Type B pancreatic cell (in vitro differentiated cells): ENCODE results near the gene TTC12. TPM values are rescaled to one million over a fixed set of nuclear protein-coding genes. Genes with fewer than 3 reads are reported as not detected.

Experiments used
- DNase-seq: peaks from one replicate; pipeline ENCODE4 v3.0.0; 2021; ENCODE audit warnings: mixed read lengths; ENCODE audit not compliant: unreplicated experiment; ENCODE audit errors: extremely low spot score
- H3K27ac Mint-ChIP-seq: 2 replicates; pipeline ENCODE4 v1.8.0; 2021; ENCODE audit warnings: mild to moderate bottlenecking, mixed read lengths
- H3K27me3 Mint-ChIP-seq: 2 replicates; pipeline ENCODE4 v1.8.0; 2021; ENCODE audit warnings: mixed read lengths
- H3K36me3 Mint-ChIP-seq: 2 replicates; pipeline ENCODE4 v1.8.0; 2021; ENCODE audit warnings: mixed read lengths
- H3K4me1 Mint-ChIP-seq: one replicate; pipeline ENCODE4 v1.8.0; 2021; ENCODE audit warnings: mixed read lengths; ENCODE audit not compliant: unreplicated experiment
- H3K4me3 Mint-ChIP-seq: 2 replicates; pipeline ENCODE4 v1.8.0; 2021; ENCODE audit warnings: mild to moderate bottlenecking, mixed read lengths
- H3K9me3 Mint-ChIP-seq: 2 replicates; pipeline ENCODE4 v1.8.0; 2021; ENCODE audit warnings: mixed read lengths
- CTCF ChIP-seq: fragments of 200-600 bp; sonication (generic); conservative IDR thresholded peaks from 2 replicates; pipeline ENCODE4 v1.5.0; 2021; ENCODE audit warnings: antibody characterized with exemption, mild to moderate bottlenecking
- total RNA-seq: library from RNA; stranded (reverse); gene quantifications from 2 replicates; pipeline ENCODE4 v1.2.1, GENCODE V29; 2021; ENCODE audit warnings: low replicate concordance

Gene TTC12
- total RNA-seq, 1 donor from 2014 or later = 27.6 TPM

GRCh38 chr11:113317339-113317738 is 3.0 kb downstream of the TTC12 start:
- H3K9me3 Mint-ChIP-seq = peaks cover 15% of the 10 kb centered on the region

GRCh38 chr11:113319085-113319484 is 4.7 kb downstream of the TTC12 start:
- no peak for DNase-seq
- peaks cover 16% of the 10 kb centered on the region for H3K4me1 Mint-ChIP-seq
- H3K36me3 Mint-ChIP-seq = peaks cover 43% of the 10 kb centered on the region
- H3K9me3 Mint-ChIP-seq = peaks cover 15% of the 10 kb centered on the region
- H3K27ac Mint-ChIP-seq = no peak overlapping the region
- TF ChIP-seq CTCF = no peak
- no peaks in the 10 kb centered on the region for H3K27me3 Mint-ChIP-seq
- no peak overlapping the region for H3K4me3 Mint-ChIP-seq

More at GRCh38 chr11:113317339-113317738, 3.0 kb downstream of the TTC12 start:
- no peak for DNase-seq
- no peak for TF ChIP-seq CTCF
- H3K36me3 Mint-ChIP-seq = peaks cover 34% of the 10 kb centered on the region
- peak overlapping the region; percentile 1 for H3K27ac Mint-ChIP-seq
- peaks cover 27% of the 10 kb centered on the region for H3K4me1 Mint-ChIP-seq
- H3K27me3 Mint-ChIP-seq = no peaks in the 10 kb centered on the region
- peak overlapping the region; percentile 60 for H3K4me3 Mint-ChIP-seq

GRCh38 chr11:113322158-113322557 is 7.8 kb downstream of the TTC12 start:
- no peak for DNase-seq
- Mint-ChIP-seq H3K9me3 (peaks cover 15% of the 10 kb centered on the region), H3K27ac (no peak overlapping the region), H3K4me3 (no peak overlapping the region), H3K27me3 (no peaks in the 10 kb centered on the region), H3K4me1 (peaks cover 7% of the 10 kb centered on the region), H3K36me3 (peaks cover 54% of the 10 kb centered on the region)
- no peak for TF ChIP-seq CTCF

GRCh38 chr11:113324250-113324649 is 9.9 kb downstream of the TTC12 start:
- peaks cover 2% of the 10 kb centered on the region for H3K9me3 Mint-ChIP-seq

GRCh38 chr11:113329725-113330124 is 15.3 kb downstream of the TTC12 start:
- no peak for TF ChIP-seq CTCF
- Mint-ChIP-seq H3K4me3 (no peak overlapping the region), H3K27ac (no peak overlapping the region), H3K9me3 (no peaks in the 10 kb centered on the region), H3K36me3 (peaks cover 46% of the 10 kb centered on the region), H3K4me1 (peaks cover 23% of the 10 kb centered on the region), H3K27me3 (no peaks in the 10 kb centered on the region)
- DNase-seq = no peak

More at GRCh38 chr11:113324250-113324649, 9.9 kb downstream of the TTC12 start:
- Mint-ChIP-seq H3K27ac (no peak overlapping the region), H3K27me3 (no peaks in the 10 kb centered on the region), H3K4me3 (no peak overlapping the region), H3K36me3 (peaks cover 52% of the 10 kb centered on the region), H3K4me1 (peaks cover 6% of the 10 kb centered on the region)
- no peak for DNase-seq
- no peak for TF ChIP-seq CTCF

- DNase-seq = no peak
- TF ChIP-seq CTCF = no peak
- H3K4me3 Mint-ChIP-seq = no peak overlapping the region
- H3K27ac Mint-ChIP-seq = no peak overlapping the region
- peaks cover 23% of the 10 kb centered on the region for H3K4me1 Mint-ChIP-seq
- H3K9me3 Mint-ChIP-seq = no peaks in the 10 kb centered on the region
- no peaks in the 10 kb centered on the region for H3K27me3 Mint-ChIP-seq
- H3K36me3 Mint-ChIP-seq = peaks cover 51% of the 10 kb centered on the region
Measured at GRCh38 chr11:113331441-113331840, 17.1 kb downstream of the TTC12 start.
